Ovary (tissue), 3 donors: ENCODE results near the gene PCBP3.

Experiments
- CTCF ChIP-seq, 3 donors: fragments of 450-650 bp in 2 of 3; fragments of 200-600 bp in 1 of 3; IDR thresholded peaks; one replicate each; pipeline versions ENCODE4 v1.5.1 to v1.8.0; 2016 to 2022; ENCODE audit warnings: antibody characterized with exemption in 3 of 3, mild to moderate bottlenecking in 1 of 3
- EP300 ChIP-seq: sonication (generic); formaldehyde crosslinking; IDR thresholded peaks from one replicate; pipeline ENCODE4 v1.6.1; 2017; ENCODE audit warnings: antibody characterized with exemption
- POLR2A ChIP-seq: fragments of 450-650 bp; IDR thresholded peaks from one replicate; pipeline ENCODE4 v1.6.1; 2017; ENCODE audit warnings: antibody characterized with exemption, mild to moderate bottlenecking, moderate library complexity
- donor health status: DM: no; HTN: no; CAD: no.

GRCh38 chr21:45892916-45893739 is 249.6 kb downstream of the PCBP3 start:
- TF ChIP-seq EP300, result no peak
- no peak for TF ChIP-seq CTCF (IDR thresholded peaks at IDR 0.05)
- TF ChIP-seq POLR2A, result no peak
